DMS 273 (cell line): ENCODE data around the gene SKIC8.

Experiments
- DNase-seq: peaks from one replicate; lab custom pipeline; 2025; ENCODE audit not compliant: unreplicated experiment; lab: John Stamatoyannopoulos, UW

Gene SKIC8

GRCh38 chr15:78301326-78301725 is 1.9 kb upstream of the SKIC8 start:
- no peak for DNase-seq

- no peak for DNase-seq
Observed at GRCh38 chr15:78292219-78292618, 7.2 kb downstream of the SKIC8 start.

- no peak for DNase-seq
Observed at GRCh38 chr15:78291698-78292097, 7.7 kb downstream of the SKIC8 start.

GRCh38 chr15:78291052-78291451 is 8.4 kb downstream of the SKIC8 start:
- DNase-seq = no peak

- no peak for DNase-seq
Observed at GRCh38 chr15:78290222-78290621, 9.2 kb downstream of the SKIC8 start.

GRCh38 chr15:78284758-78285157 is 14.7 kb downstream of the SKIC8 start:
- peak; percentile 5 for DNase-seq

- no peak for DNase-seq
Observed at GRCh38 chr15:78282324-78282723, 17.1 kb downstream of the SKIC8 start.

- DNase-seq = no peak
Observed at GRCh38 chr15:78280319-78281072, 18.9 kb downstream of the SKIC8 start.

- DNase-seq = no peak
Observed at GRCh38 chr15:78276064-78276943, 23.1 kb downstream of the SKIC8 start.

- DNase-seq = no peak
Observed at GRCh38 chr15:78274994-78275393, 24.4 kb downstream of the SKIC8 start.

GRCh38 chr15:78272776-78273175 is 26.6 kb downstream of the SKIC8 start:
- no peak for DNase-seq

- no peak for DNase-seq
Observed at GRCh38 chr15:78272316-78272715, 27.1 kb downstream of the SKIC8 start.

- no peak for DNase-seq
Observed at GRCh38 chr15:78266806-78267205, 32.6 kb downstream of the SKIC8 start.

GRCh38 chr15:78266229-78266628 is 33.2 kb downstream of the SKIC8 start:
- DNase-seq = no peak

GRCh38 chr15:78265752-78266224 is 33.6 kb downstream of the SKIC8 start:
- DNase-seq = peak; percentile 33

- no peak for DNase-seq
Observed at GRCh38 chr15:78265137-78265460, 34.3 kb downstream of the SKIC8 start.

- DNase-seq = peak; percentile 59
Observed at GRCh38 chr15:78264304-78265136, 34.9 kb downstream of the SKIC8 start, which contains the start of gene DNAJA4. DNAJA4 (plus strand) TSS chr15:78264562; CDS start chr15:78264764, 202 bp downstream.

GRCh38 chr15:78263907-78264303 is 35.5 kb downstream of the SKIC8 start:
- no peak for DNase-seq

GRCh38 chr15:78263351-78263781 is 36.0 kb downstream of the SKIC8 start:
- DNase-seq = no peak

- DNase-seq = no peak
Observed at GRCh38 chr15:78261062-78261461, 38.3 kb downstream of the SKIC8 start.

GRCh38 chr15:78260489-78260888 is 38.9 kb downstream of the SKIC8 start:
- DNase-seq = no peak
